ENCODE data around the gene SH3D21.

Gene SH3D21

DNA sequence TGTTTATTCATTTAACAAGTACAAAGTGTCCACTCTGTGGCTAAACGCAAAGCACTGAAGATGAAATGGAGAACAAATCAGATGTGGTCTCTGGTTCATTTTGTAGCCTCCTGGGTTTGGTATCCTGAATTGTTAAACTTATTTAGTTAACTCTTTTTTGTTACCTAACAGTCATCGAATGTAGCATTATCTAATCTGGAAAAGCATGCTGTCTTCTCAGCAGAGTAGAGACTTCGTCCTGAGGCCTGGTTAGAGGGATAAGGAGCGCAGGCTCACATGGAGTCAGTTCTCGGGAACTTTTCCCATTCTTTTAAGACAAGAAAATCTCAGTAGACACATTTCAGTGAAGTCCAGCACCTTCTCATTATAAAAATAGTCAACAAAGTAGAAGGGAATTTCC is 33.1 kb upstream of the SH3D21 start:
- DNase-seq (ENCODE audit: low read depth): no peak
- H3K4me3 ChIP-seq (ENCODE audit: low read length): no peak overlapping the region
- TF ChIP-seq, protein P1, sequence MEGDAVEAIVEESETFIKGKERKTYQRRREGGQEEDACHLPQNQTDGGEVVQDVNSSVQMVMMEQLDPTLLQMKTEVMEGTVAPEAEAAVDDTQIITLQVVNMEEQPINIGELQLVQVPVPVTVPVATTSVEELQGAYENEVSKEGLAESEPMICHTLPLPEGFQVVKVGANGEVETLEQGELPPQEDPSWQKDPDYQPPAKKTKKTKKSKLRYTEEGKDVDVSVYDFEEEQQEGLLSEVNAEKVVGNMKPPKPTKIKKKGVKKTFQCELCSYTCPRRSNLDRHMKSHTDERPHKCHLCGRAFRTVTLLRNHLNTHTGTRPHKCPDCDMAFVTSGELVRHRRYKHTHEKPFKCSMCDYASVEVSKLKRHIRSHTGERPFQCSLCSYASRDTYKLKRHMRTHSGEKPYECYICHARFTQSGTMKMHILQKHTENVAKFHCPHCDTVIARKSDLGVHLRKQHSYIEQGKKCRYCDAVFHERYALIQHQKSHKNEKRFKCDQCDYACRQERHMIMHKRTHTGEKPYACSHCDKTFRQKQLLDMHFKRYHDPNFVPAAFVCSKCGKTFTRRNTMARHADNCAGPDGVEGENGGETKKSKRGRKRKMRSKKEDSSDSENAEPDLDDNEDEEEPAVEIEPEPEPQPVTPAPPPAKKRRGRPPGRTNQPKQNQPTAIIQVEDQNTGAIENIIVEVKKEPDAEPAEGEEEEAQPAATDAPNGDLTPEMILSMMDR (IDR thresholded peaks at IDR 0.05; ENCODE audit: insufficient read depth, low read depth, low read length, missing control alignments): no peak

DNA sequence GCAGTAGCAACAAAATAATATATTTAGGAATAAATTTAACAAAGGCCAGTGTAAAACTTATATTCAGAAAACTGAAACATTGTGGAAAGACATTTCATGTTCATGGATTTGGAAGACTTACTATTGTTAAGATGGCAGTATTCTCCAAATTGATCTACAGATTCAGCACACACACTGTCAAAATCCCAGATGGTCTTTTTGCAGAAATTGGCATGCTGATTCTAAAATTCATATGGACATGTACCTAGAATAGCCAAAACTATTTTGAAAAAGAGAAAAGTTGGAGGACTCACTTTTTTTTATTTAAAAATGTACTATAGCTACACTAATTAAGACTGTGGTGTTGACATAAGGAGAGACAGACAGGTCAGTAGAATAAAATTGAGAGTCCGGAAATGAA is 32.0 kb upstream of the SH3D21 start:
- TF ChIP-seq, protein P1 (IDR thresholded peaks at IDR 0.05; ENCODE audit: insufficient read depth, low read depth, low read length, missing control alignments): no peak
- no peak for DNase-seq (ENCODE audit: low read depth)
- no peak overlapping the region for H3K4me3 ChIP-seq (ENCODE audit: low read length)

DNA sequence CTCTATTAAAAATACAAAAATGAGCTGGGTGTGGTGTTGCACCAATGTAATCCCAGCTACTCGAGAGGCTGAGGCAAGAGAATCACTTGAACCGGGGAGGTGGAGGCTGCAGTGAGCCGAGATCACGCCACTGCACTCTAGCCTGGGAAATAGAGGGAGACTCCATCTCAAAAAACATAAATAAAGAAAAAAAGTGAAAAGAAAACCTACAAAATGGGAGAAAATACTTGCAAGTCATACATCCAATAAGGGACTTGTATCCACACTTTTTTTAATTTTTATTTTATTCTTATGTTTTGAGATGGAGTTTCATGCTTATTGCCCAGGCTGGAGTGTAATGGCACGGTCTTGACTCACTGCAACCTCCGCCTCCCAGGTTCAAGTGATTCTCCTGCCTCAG is 29.5 kb upstream of the SH3D21 start:
- no peak for DNase-seq (ENCODE audit: low read depth)
- TF ChIP-seq, protein P1 (IDR thresholded peaks at IDR 0.05; ENCODE audit: insufficient read depth, low read depth, low read length, missing control alignments): no peak
- H3K4me3 ChIP-seq (ENCODE audit: low read length): no peak overlapping the region

DNA sequence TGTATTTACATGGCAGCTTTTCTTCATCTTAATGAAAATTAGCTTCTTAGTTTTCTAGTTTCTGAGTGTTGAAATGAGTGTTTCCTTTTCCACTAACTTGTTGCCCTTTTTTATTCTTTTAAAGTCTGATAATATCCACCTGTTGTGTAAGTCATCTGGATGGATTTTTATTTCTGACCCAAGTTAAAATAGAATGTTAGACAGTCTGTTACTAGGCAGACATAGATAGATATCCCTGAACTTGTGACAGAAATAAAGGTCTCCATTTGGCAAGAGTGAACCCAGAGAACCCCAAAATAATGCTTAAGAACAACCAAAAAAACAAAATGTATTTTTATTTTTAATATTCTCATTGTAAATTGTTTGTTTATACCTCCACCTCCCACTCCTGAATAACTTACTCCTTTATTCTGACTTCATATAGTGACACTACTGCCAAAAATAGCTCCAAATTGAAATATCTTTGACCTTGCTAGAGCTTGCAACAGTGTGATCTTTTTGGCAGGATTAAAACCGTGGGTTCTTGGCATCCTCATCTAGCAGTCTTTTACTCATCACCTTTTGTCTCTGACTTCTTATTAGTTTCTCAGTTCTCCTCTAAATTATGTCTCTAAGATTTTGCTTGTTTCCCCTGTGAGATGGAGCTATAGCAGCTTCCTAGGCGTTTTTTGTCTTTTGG is 26.9 kb upstream of the SH3D21 start:
- no peak for DNase-seq (ENCODE audit: low read depth)
- TF ChIP-seq, protein P1 (IDR thresholded peaks at IDR 0.05; ENCODE audit: insufficient read depth, low read depth, low read length, missing control alignments): no peak
- H3K4me3 ChIP-seq (ENCODE audit: low read length): no peak overlapping the region

DNA sequence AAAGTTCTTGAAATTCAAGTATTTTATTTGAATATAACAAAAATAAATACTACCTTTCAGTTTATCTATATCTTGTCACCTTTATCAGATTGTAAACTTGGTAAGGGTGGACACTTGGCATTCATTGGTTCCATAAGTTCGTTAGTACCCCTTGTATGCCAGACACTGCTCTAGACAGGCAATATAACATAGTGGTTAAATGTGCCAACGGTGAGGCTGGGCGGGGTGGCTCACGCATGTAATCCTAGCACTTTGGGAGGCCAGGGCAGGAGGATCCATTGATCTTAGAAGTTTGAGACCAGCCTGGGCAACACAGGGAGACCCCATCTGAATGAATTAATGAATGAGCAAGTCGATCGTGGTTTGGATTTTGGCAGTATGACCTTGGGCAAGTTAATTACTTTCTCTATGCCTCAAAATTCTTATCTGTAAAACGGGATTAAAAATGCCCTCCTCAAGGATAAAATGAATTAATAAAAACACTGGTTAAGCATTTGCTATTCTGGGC is 26.3 kb upstream of the SH3D21 start:
- TF ChIP-seq, protein P1 (IDR thresholded peaks at IDR 0.05; ENCODE audit: insufficient read depth, low read depth, low read length, missing control alignments): no peak
- no peak for DNase-seq (ENCODE audit: low read depth)
- H3K4me3 ChIP-seq (ENCODE audit: low read length): no peak overlapping the region

DNA sequence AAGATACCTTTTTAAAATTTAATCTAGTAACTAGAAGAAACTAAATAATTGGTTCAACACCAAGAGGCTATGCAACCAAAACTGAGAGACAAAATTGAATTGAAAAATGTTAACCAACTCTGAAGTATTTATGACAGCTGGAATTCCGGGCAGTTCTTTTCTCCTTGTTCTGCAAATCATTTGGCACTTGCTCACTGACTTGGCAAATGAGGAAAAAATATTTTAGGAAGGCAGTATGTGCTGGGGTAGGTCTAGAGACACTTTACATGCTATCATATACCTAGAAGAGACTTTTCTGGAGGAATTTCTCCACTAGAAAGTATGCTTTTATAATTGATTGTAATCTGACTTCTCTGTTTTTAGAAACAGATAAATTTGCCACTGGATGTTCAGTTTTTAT is 22.1 kb upstream of the SH3D21 start:
- DNase-seq (ENCODE audit: low read depth): no peak
- TF ChIP-seq, protein P1 (IDR thresholded peaks at IDR 0.05; ENCODE audit: insufficient read depth, low read depth, low read length, missing control alignments): no peak
- no peak overlapping the region for H3K4me3 ChIP-seq (ENCODE audit: low read length)

DNA sequence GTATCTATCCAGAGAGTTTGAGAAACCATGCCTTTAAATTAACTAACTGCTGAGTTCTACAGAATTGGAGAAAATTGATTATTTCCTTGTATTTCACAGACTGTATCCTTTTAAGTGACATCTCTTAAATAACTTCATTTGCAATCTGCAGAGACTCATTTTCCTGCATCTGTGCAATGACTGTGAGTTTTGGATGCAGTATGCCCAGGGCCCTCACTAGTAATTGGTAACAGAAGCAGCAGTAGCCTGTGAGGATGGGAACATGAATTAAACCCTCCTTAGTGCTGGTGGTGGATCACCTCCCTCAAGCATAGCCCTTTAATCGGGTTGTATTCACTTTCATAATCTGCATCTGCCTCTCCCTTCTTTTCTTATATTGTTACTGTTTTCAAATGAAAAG is 21.7 kb upstream of the SH3D21 start:
- no peak for DNase-seq (ENCODE audit: low read depth)
- TF ChIP-seq, protein P1 (IDR thresholded peaks at IDR 0.05; ENCODE audit: insufficient read depth, low read depth, low read length, missing control alignments): no peak
- H3K4me3 ChIP-seq (ENCODE audit: low read length): no peak overlapping the region

All from epithelial cell of esophagus (primary cell).